Right ventricle myocardium inferior (tissue), 1 donor: ENCODE data around the gene DHRS7. TPM values are rescaled to one million over a fixed set of nuclear protein-coding genes. Genes with fewer than 3 reads are reported as not detected.

Experiments
- ATAC-seq: fragments of 200-7000 bp; cut with Tn5 transposase; one replicate; pipeline ENCODE4 v1.9.1; 2020; ENCODE audit warnings: mild to moderate bottlenecking, moderate library complexity
- DNase-seq: peaks from one replicate; pipeline ENCODE4 v3.0.0; 2021; ENCODE audit errors: missing footprints
- intact Hi-C: fragments of 100-400 bp; cut with DNase I; formaldehyde crosslinking; loops from one replicate; pipeline ENCODE4 v1.11.0; 2022
- total RNA-seq: library from RNA; stranded (reverse); fragmentation: NEBNext Ultra II Directional; extraction: Animal tissue kit (Norgen Biotek cat#: 25700); gene quantifications from one replicate; pipeline ENCODE4 v1.2.1, GENCODE V29; 2021
- donor health status: DM: no; HTN: yes; CAD: no; lungs with severe emphysema.

The DHRS7 gene
- total RNA-seq, 1 donor from 2014 or later, result 34.6 TPM

DNA sequence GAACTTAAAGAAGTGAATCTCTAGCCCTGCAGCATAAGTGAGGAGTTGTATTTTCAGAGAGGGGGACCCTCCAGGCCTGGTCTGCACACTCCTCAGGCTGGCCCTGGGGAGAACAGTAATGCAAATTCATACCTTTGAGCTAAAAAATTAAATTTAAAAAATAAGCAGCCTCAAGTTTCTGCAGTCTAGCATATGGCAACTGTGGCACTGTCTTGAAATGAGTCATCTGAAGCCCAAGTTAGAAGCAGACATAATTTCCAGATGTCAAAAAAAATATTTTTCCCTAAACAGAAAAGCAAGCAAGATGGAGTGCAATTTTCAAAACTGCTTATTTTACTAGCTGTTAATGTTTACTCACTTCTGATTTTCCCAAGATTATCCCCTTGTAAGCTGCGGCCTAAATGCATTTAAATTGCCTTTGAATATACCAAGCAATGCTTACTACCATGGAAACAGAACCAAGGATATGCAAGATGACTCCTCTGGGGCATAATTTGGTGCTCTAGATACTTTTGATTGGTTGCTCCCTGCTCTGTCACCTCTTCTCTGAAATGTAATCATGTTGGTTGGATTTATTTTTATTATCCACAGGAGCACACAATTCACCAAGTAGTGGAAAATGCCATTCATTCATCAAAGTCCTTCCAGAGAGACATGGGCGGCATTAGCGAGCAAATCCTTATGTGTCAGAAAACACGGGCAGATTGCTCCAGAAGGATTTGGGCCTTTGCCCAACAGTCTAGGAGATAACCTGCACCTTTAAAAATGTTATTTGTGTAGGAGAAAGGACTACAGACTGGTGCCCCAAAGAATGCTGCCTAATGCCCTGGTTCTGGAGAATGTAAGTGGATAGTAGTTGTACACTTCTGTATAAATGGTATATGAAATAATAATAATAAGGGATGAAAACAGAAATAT is 25.0 kb upstream of the DHRS7 start:
- intact Hi-C loops, result no loop called here

GRCh38 chr14:60188696-60189095 is 23.5 kb upstream of the DHRS7 start:
- intact Hi-C loops, result no loop called here
- DNase-seq, result no peak
- no peak for ATAC-seq

More for the DNA sequence above, 25.0 kb upstream of the DHRS7 start:
- DNase-seq, result no peak
- ATAC-seq, result no peak

GRCh38 chr14:60188115-60188514 is 22.9 kb upstream of the DHRS7 start:
- ATAC-seq, result peak; percentile 34
- intact Hi-C loops, result no loop called here
- DNase-seq, result no peak

GRCh38 chr14:60184905-60185555 is 19.8 kb upstream of the DHRS7 start:
- DNase-seq, result no peak
- no peak for ATAC-seq
- intact Hi-C loops, result loop anchor here (1.0 to 2.0 kb wide), 2 partner anchors 120 to 220 kb away; no protein-coding TSS in a partner anchor

DNA sequence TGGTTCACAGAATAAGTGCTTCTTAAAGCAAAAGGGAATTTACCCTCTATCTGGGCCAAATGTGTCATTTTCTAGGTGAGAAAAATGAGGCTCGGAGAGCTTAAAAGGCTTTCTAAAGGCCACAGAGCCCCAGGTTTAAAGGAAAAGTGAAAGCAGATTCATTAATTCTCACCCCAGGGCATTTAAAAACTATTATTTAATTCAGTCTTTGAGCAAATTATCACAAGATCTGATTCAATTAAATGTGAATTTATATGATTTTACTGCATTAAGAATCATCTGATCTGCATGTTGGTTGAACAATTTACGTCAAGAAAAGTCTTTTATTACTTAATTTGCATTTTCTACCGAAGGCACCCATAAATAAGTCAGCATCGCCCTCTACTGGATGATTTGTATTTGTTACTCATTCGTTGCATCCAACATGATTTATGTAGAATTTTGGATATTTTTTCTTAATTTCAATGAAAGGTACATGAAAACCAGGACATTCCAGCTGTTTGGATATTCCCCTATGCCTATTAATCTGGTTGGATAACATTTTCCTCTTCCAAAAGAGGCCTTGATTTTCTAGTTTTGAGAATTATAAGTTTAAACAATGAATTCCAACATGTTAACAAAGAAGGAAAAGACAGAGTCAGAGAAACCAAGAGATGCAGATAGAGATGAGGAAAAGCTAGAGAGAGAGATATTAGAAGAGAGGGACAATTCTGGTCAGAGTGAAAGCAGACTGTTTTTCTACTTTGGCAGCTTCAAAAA is 19.1 kb upstream of the DHRS7 start:
- ATAC-seq (no peak), DNase-seq (no peak)
- intact Hi-C loops, result loop anchor here (1.0 to 2.0 kb wide), 2 partner anchors 120 to 219 kb away; no protein-coding TSS in a partner anchor

- DNase-seq, result no peak
- no peak for ATAC-seq
- intact Hi-C loops, result loop anchor here (1.0 to 2.0 kb wide), 2 partner anchors 119 to 218 kb away; no protein-coding TSS in a partner anchor
These were observed 18.5 kb upstream of the DHRS7 start for GRCh38 chr14:60183741-60184140.

- ATAC-seq, result no peak
- intact Hi-C loops, result no loop called here
These were observed 17.9 kb upstream of the DHRS7 start for GRCh38 chr14:60183138-60183537.

DNA sequence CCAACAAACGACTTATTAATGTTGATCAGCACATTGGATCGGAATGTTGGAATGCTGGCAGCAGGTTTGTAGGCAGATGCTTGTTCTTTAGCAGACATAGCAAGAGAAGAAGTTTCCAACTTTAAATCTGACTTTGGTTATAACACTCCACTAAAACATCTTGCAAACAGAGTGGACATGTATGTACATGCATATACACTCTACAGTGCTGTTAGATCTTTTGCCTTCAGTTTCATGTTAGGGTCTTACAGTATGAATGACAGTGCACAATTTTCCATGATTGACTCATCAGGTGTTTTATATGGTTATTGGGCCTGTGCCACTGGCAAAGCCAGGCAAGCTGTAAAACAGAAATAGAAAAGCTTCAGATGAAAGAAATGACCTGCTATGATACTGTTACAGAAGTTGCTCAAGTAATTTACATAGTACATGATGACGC is 14.3 kb upstream of the DHRS7 start:
- ATAC-seq (no peak), DNase-seq (no peak)
- intact Hi-C loops, result no loop called here

More at GRCh38 chr14:60183138-60183537, 17.9 kb upstream of the DHRS7 start:
- DNase-seq, result no peak

GRCh38 chr14:60178820-60179219 is 13.6 kb upstream of the DHRS7 start:
- intact Hi-C loops, result no loop called here
- ATAC-seq (no peak), DNase-seq (no peak)

DNA sequence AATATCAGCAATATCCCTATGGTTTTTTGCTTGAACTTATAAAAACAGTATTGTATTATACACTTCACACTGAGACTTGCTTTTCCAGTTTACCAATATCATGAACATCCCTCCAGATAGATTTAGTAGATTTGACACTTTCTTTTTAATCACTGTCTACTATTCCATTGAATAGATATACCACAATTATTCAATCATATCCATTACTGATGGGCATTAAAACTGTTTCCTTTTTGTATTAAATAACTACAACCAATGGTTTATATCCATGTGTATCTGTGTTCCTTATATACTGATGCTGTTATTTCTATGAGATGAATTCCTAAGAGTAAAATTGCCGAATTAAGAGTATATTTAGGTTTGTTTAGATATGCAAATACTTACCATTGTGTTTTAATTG is 13.0 kb upstream of the DHRS7 start:
- DNase-seq, result no peak
- ATAC-seq, result no peak
- intact Hi-C loops, result no loop called here

- DNase-seq (no peak), ATAC-seq (no peak)
- intact Hi-C loops, result no loop called here
These were observed 10.2 kb upstream of the DHRS7 start for GRCh38 chr14:60175255-60175902.

- intact Hi-C loops, result no loop called here
- DNase-seq (no peak), ATAC-seq (no peak)
These were observed 9.4 kb upstream of the DHRS7 start for GRCh38 chr14:60174352-60175254.

- intact Hi-C loops, result no loop called here
- ATAC-seq (no peak), DNase-seq (no peak)
These were observed 6.5 kb upstream of the DHRS7 start for GRCh38 chr14:60171690-60172089.

GRCh38 chr14:60170948-60171347 is 5.8 kb upstream of the DHRS7 start:
- ATAC-seq (no peak), DNase-seq (no peak)
- intact Hi-C loops, result no loop called here

- DNase-seq (no peak), ATAC-seq (no peak)
- intact Hi-C loops, result loop anchor here (5.0 kb wide), 2 partner anchors 97 to 202 kb away; no protein-coding TSS in a partner anchor
These were observed 4.5 kb upstream of the DHRS7 start for GRCh38 chr14:60169722-60170121.

GRCh38 chr14:60166142-60166541 is 944 bp upstream of the DHRS7 start:
- DNase-seq (no peak), ATAC-seq (no peak)
- intact Hi-C loops, result loop anchor here (5.0 kb wide), 2 partner anchors 94 to 199 kb away; no protein-coding TSS in a partner anchor

GRCh38 chr14:60165547-60165876 is 314 bp upstream of the DHRS7 start:
- ATAC-seq, result no peak
- intact Hi-C loops, result loop anchor here (2.0 to 5.0 kb wide), 3 partner anchors 75 to 198 kb away; partner anchors contain the start of gene PCNX4
- DNase-seq, result no peak

- ATAC-seq, result no peak
- no peak for DNase-seq
- intact Hi-C loops, result loop anchor here (2.0 to 5.0 kb wide), 2 partner anchors 74 to 672 kb away; partner anchors contain the start of gene PCNX4
These were observed 840 bp downstream of the DHRS7 start for GRCh38 chr14:60164404-60164711.
